Measurements from ENCODE around the gene XRCC3. TPM values are rescaled to one million over a fixed set of nuclear protein-coding genes. Genes with fewer than 3 reads are reported as not detected.

XRCC3 gene
- total and polyA plus RNA-seq, 2 experiments from 2014 or later, result 4.0 to 20.3 TPM

GRCh38 chr14:103708750-103709187 lies 6.5 kb downstream of the XRCC3 start:
- Histone ChIP-seq H3K27me3 (replicated peaks; ENCODE audit: insufficient read depth) (no peaks in the 10 kb centered on the region), H3F3A (ENCODE audit: insufficient read depth) (peaks cover 16% of the 10 kb centered on the region; the same call in 1 of the 2 replicates), H3K4me2 (ENCODE audit: unreplicated experiment) (no peak overlapping the region), H2AFZ (no peak overlapping the region), H3K27ac (no peak overlapping the region), H3K4me1 (ENCODE audit: insufficient read depth) (0 out of 2 replicates have a peak, but pooled peaks cover under 1% of the 10 kb centered on the region), H3K9ac (no peak overlapping the region), H3K36me3 (ENCODE audit: low read depth) (peaks cover 4% of the 10 kb centered on the region; the same call in 1 of the 2 replicates), H4K20me1 (ENCODE audit: insufficient read depth) (no peaks in the 10 kb centered on the region), H3K9me2 (ENCODE audit: insufficient read depth) (no peaks in the 10 kb centered on the region), H3K4me3 (no peak overlapping the region), H3K79me2 (ENCODE audit: insufficient read depth) (no peaks in the 10 kb centered on the region), H3K9me3 (ENCODE audit: low read depth) (no peaks in the 10 kb centered on the region)
- 73 to 77% methylated on average over 18 of the region's 18 CpGs for WGBS, 2 experiments (ENCODE audit: low coverage in 1 of 2, low lambda C conversion rate in 2 of 2, missing lambda C conversion rate in 2 of 2)
- in situ Hi-C loops (cut with MboI), result no loop called here
- TF ChIP-seq EZH2phosphoT487 (IDR thresholded peaks at IDR 0.05; ENCODE audit: insufficient read depth, low read depth) (no peak), EZH2 (IDR thresholded peaks at IDR 0.05; ENCODE audit: insufficient read depth, poor library complexity, severe bottlenecking) (no peak)
- no peak for DNase-seq

GRCh38 chr14:103707329-103708263 lies 7.7 kb downstream of the XRCC3 start:
- H2AFZ ChIP-seq, result no peak overlapping the region
- no peak overlapping the region for H3K4me2 ChIP-seq (ENCODE audit: unreplicated experiment)
- peaks cover 4% of the 10 kb centered on the region; the same call in 1 of the 2 replicates for H3K36me3 ChIP-seq (ENCODE audit: low read depth)
- WGBS, 2 experiments (ENCODE audit: low coverage in 1 of 2, low lambda C conversion rate in 2 of 2, missing lambda C conversion rate in 2 of 2), result 73 to 74% methylated on average over 23 to 24 of the region's 29 CpGs
- no peaks in the 10 kb centered on the region for H3K79me2 ChIP-seq (ENCODE audit: insufficient read depth)
- H3K9me3 ChIP-seq (ENCODE audit: low read depth), result no peaks in the 10 kb centered on the region
- H3K27ac ChIP-seq, result no peak overlapping the region
- no peaks in the 10 kb centered on the region for H3K4me1 ChIP-seq (ENCODE audit: insufficient read depth)
- H3F3A ChIP-seq (ENCODE audit: insufficient read depth), result peaks cover 17% of the 10 kb centered on the region
- H3K9ac ChIP-seq, result no peak overlapping the region
- H4K20me1 ChIP-seq (ENCODE audit: insufficient read depth), result no peaks in the 10 kb centered on the region
- in situ Hi-C loops (cut with MboI), result no loop called here
- no peak for TF ChIP-seq EZH2 (IDR thresholded peaks at IDR 0.05; ENCODE audit: insufficient read depth, poor library complexity, severe bottlenecking)
- TF ChIP-seq EZH2phosphoT487 (IDR thresholded peaks at IDR 0.05; ENCODE audit: insufficient read depth, low read depth), result no peak
- DNase-seq, result no peak
- no peaks in the 10 kb centered on the region for H3K9me2 ChIP-seq (ENCODE audit: insufficient read depth)
- no peak overlapping the region for H3K4me3 ChIP-seq
- no peaks in the 10 kb centered on the region for H3K27me3 ChIP-seq (replicated peaks; ENCODE audit: insufficient read depth)

GRCh38 chr14:103706551-103707328 lies 8.5 kb downstream of the XRCC3 start:
- peaks cover 5% of the 10 kb centered on the region; the same call in 1 of the 2 replicates for H3K36me3 ChIP-seq (ENCODE audit: low read depth)

More at GRCh38 chr14:103706551-103707328, 8.5 kb downstream of the XRCC3 start:
- no peak overlapping the region for H3K27ac ChIP-seq
- no peaks in the 10 kb centered on the region for H3K27me3 ChIP-seq (replicated peaks; ENCODE audit: insufficient read depth)
- in situ Hi-C loops (cut with MboI), result no loop called here
- no peak overlapping the region for H3K4me3 ChIP-seq
- no peaks in the 10 kb centered on the region for H3K4me1 ChIP-seq (ENCODE audit: insufficient read depth)
- TF ChIP-seq EZH2phosphoT487 (IDR thresholded peaks at IDR 0.05; ENCODE audit: insufficient read depth, low read depth) (no peak), EZH2 (IDR thresholded peaks at IDR 0.05; ENCODE audit: insufficient read depth, poor library complexity, severe bottlenecking) (no peak)
- H3F3A ChIP-seq (ENCODE audit: insufficient read depth), result peaks cover 17% of the 10 kb centered on the region
- no peaks in the 10 kb centered on the region for H3K9me3 ChIP-seq (ENCODE audit: low read depth)
- H2AFZ ChIP-seq, result no peak overlapping the region
- H3K4me2 ChIP-seq (ENCODE audit: unreplicated experiment), result no peak overlapping the region
- no peaks in the 10 kb centered on the region for H3K9me2 ChIP-seq (ENCODE audit: insufficient read depth)
- H3K9ac ChIP-seq, result no peak overlapping the region
- 92% methylated on average over 39 to 41 of the region's 41 CpGs for WGBS, 2 experiments (ENCODE audit: low coverage in 1 of 2, low lambda C conversion rate in 2 of 2, missing lambda C conversion rate in 2 of 2)
- no peaks in the 10 kb centered on the region for H4K20me1 ChIP-seq (ENCODE audit: insufficient read depth)
- DNase-seq, result no peak
- 0 out of 2 replicates have a peak, but pooled peaks cover 4% of the 10 kb centered on the region for H3K79me2 ChIP-seq (ENCODE audit: insufficient read depth)
